ENCODE measurements around the gene DDI2.
"Not testable (repeated sequence)": the region's sequence is repeated elsewhere in the genome, so short reads cannot be mapped to it uniquely, and the experiment has no call there.

Gene DDI2

GRCh38 chr1:15684468-15685291 lies 67.4 kb downstream of the DDI2 start:
- Histone ChIP-seq H3K36me3 (ENCODE audit: control insufficient read depth, low read depth, low read length) (no peaks in the 10 kb centered on the region), H3K9me3 (ENCODE audit: control insufficient read depth, low read depth, low read length) (no peaks in the 10 kb centered on the region), H3K27ac (ENCODE audit: low read length) (no peak overlapping the region), H3K4me1 (ENCODE audit: control insufficient read depth, low read depth, low read length) (no peaks in the 10 kb centered on the region), H3K27me3 (ENCODE audit: control insufficient read depth, insufficient read depth, low read length) (no peaks in the 10 kb centered on the region), H3K4me3 (ENCODE audit: low read length) (peak overlapping the region; percentile 71), H3K9ac (ENCODE audit: low read length) (peak overlapping the region; percentile 49)

DNA sequence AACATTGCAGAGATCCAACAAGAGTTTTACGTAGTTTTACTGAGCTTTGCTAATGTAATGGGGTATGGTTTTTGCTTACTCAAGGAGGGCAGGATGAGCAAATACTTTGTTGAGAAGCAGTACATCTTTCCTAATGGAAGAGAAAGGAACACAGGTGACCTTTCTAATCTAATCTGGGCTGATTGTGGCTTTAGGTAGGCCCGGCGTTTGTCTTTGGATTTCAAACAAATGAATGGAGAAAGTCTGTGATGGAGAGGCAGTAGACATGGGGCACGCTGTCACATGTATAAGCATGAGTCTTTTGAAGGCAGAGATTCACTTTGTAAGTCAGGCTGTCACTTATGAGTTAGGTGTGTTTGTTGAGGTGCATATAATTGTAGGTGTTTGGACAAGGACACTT lies 68.6 kb downstream of the DDI2 start:
- H3K9ac ChIP-seq (ENCODE audit: low read length): no peak overlapping the region
- H3K36me3 ChIP-seq (ENCODE audit: control insufficient read depth, low read depth, low read length): no peaks in the 10 kb centered on the region
- H3K27ac ChIP-seq (ENCODE audit: low read length): no peak overlapping the region
- no peaks in the 10 kb centered on the region for H3K9me3 ChIP-seq (ENCODE audit: control insufficient read depth, low read depth, low read length)
- no peaks in the 10 kb centered on the region for H3K4me1 ChIP-seq (ENCODE audit: control insufficient read depth, low read depth, low read length)
- no peaks in the 10 kb centered on the region for H3K27me3 ChIP-seq (ENCODE audit: control insufficient read depth, insufficient read depth, low read length)
- no peak overlapping the region for H3K4me3 ChIP-seq (ENCODE audit: low read length)

DNA sequence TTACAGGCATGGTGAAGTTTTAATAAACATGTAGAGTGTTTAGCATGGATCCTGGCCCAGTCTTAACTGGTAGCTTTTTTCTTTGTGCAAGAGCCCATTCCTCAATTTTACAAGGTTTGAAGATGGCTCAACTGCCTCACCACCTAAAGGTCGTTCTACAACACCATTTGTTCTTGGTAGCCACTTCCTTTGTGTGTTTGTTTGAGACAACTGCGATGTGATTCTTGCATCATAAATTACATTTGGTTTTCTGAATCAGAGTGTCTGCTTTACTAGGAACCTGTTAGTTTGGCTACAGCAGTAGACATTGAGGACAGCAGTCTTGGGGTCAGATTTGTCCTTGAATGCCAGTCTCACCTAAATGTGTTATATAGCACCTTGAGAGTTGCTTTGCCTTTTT lies 70.2 kb downstream of the DDI2 start:
- H3K27ac ChIP-seq (ENCODE audit: low read length): no peak overlapping the region
- no peaks in the 10 kb centered on the region for H3K27me3 ChIP-seq (ENCODE audit: control insufficient read depth, insufficient read depth, low read length)
- no peak overlapping the region for H3K9ac ChIP-seq (ENCODE audit: low read length)
- no peaks in the 10 kb centered on the region for H3K4me1 ChIP-seq (ENCODE audit: control insufficient read depth, low read depth, low read length)
- H3K9me3 ChIP-seq (ENCODE audit: control insufficient read depth, low read depth, low read length): no peaks in the 10 kb centered on the region
- no peak overlapping the region for H3K4me3 ChIP-seq (ENCODE audit: low read length)
- no peaks in the 10 kb centered on the region for H3K36me3 ChIP-seq (ENCODE audit: control insufficient read depth, low read depth, low read length)

DNA sequence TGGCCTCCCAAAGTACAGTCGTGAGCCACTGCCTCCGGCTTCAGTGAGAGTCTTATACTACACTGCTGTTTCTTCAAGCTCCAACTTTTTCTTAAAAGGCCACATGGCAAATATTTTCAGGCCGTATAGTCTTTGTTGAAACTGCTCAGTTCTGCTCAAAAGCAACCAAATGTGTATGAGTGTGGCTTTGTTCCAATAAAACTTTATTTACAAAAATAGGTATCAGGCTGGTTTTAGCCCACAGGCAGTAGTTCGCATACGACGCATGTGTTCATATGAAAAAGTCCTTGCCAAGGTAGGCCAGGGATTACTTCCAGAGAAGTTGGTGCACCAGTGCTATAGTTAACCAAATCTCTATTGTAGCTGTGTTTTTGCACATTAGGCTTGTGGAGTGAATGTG lies 73.1 kb downstream of the DDI2 start:
- H3K9me3 ChIP-seq (ENCODE audit: control insufficient read depth, low read depth, low read length): no peaks in the 10 kb centered on the region
- H3K4me3 ChIP-seq (ENCODE audit: low read length): no peak overlapping the region
- no peaks in the 10 kb centered on the region for H3K4me1 ChIP-seq (ENCODE audit: control insufficient read depth, low read depth, low read length)
- H3K9ac ChIP-seq (ENCODE audit: low read length): no peak overlapping the region
- no peak overlapping the region for H3K27ac ChIP-seq (ENCODE audit: low read length)
- no peaks in the 10 kb centered on the region for H3K36me3 ChIP-seq (ENCODE audit: control insufficient read depth, low read depth, low read length)
- H3K27me3 ChIP-seq (ENCODE audit: control insufficient read depth, insufficient read depth, low read length): no peaks in the 10 kb centered on the region

DNA sequence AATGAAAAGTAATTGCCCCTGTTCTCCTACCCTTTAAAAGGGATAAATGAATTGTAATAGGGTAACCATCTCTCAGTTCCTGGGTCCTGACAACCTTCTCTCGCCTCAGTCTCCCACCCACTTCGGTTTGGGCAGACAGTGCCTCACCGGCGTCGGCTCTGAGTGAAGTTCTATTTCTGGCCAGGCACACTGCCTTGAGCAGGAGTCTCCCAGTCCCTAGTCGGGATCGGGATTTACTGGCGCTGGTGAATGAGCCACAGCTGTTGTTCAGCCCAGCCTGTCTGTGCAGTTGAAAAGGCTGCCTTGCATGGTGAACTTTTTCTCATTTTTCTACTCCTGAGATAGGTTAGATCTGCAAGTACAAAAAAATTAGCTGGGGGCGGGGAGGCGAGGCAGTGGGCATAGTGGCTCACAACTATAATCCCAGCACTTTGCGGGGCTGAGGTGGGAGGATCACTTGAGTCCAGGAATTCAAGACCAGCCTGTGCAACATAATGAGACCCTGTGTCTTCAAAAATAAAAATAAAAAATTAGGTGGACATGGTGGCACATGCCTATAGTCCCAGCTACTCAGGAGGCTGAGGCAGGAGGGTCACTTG lies 74.3 kb downstream of the DDI2 start:
- Histone ChIP-seq H3K36me3 (ENCODE audit: control insufficient read depth, low read depth, low read length) (no peaks in the 10 kb centered on the region), H3K9ac (ENCODE audit: low read length) (no peak overlapping the region), H3K9me3 (ENCODE audit: control insufficient read depth, low read depth, low read length) (no peaks in the 10 kb centered on the region), H3K27me3 (ENCODE audit: control insufficient read depth, insufficient read depth, low read length) (no peaks in the 10 kb centered on the region), H3K4me3 (ENCODE audit: low read length) (no peak overlapping the region), H3K27ac (ENCODE audit: low read length) (no peak overlapping the region), H3K4me1 (ENCODE audit: control insufficient read depth, low read depth, low read length) (no peaks in the 10 kb centered on the region)

- Histone ChIP-seq H3K4me3 (ENCODE audit: low read length) (no peak overlapping the region), H3K9ac (ENCODE audit: low read length) (no peak overlapping the region), H3K36me3 (ENCODE audit: control insufficient read depth, low read depth, low read length) (no peaks in the 10 kb centered on the region), H3K9me3 (ENCODE audit: control insufficient read depth, low read depth, low read length) (no peaks in the 10 kb centered on the region), H3K4me1 (ENCODE audit: control insufficient read depth, low read depth, low read length) (no peaks in the 10 kb centered on the region), H3K27ac (ENCODE audit: low read length) (no peak overlapping the region), H3K27me3 (ENCODE audit: control insufficient read depth, insufficient read depth, low read length) (no peaks in the 10 kb centered on the region)
These were observed 74.9 kb downstream of the DDI2 start for GRCh38 chr1:15692121-15692682.

- no peaks in the 10 kb centered on the region for H3K36me3 ChIP-seq (ENCODE audit: control insufficient read depth, low read depth, low read length)
- no peak overlapping the region for H3K27ac ChIP-seq (ENCODE audit: low read length)
- H3K9ac ChIP-seq (ENCODE audit: low read length): no peak overlapping the region
- H3K27me3 ChIP-seq (ENCODE audit: control insufficient read depth, insufficient read depth, low read length): no peaks in the 10 kb centered on the region
- no peaks in the 10 kb centered on the region for H3K4me1 ChIP-seq (ENCODE audit: control insufficient read depth, low read depth, low read length)
- H3K9me3 ChIP-seq (ENCODE audit: control insufficient read depth, low read depth, low read length): no peaks in the 10 kb centered on the region
- no peak overlapping the region for H3K4me3 ChIP-seq (ENCODE audit: low read length)
These were observed 76.1 kb downstream of the DDI2 start for GRCh38 chr1:15693371-15693770.

GRCh38 chr1:15696956-15697521 lies 79.8 kb downstream of the DDI2 start:
- H3K27me3 ChIP-seq (ENCODE audit: control insufficient read depth, insufficient read depth, low read length): no peaks in the 10 kb centered on the region
- H3K4me3 ChIP-seq (ENCODE audit: low read length): no peak overlapping the region
- H3K4me1 ChIP-seq (ENCODE audit: control insufficient read depth, low read depth, low read length): no peaks in the 10 kb centered on the region
- no peaks in the 10 kb centered on the region for H3K36me3 ChIP-seq (ENCODE audit: control insufficient read depth, low read depth, low read length)
- no peak overlapping the region for H3K27ac ChIP-seq (ENCODE audit: low read length)
- no peak overlapping the region for H3K9ac ChIP-seq (ENCODE audit: low read length)
- no peaks in the 10 kb centered on the region for H3K9me3 ChIP-seq (ENCODE audit: control insufficient read depth, low read depth, low read length)

- Histone ChIP-seq H3K4me1 (ENCODE audit: control insufficient read depth, low read depth, low read length) (no peaks in the 10 kb centered on the region), H3K27ac (ENCODE audit: low read length) (no peak overlapping the region), H3K9ac (ENCODE audit: low read length) (no peak overlapping the region), H3K27me3 (ENCODE audit: control insufficient read depth, insufficient read depth, low read length) (no peaks in the 10 kb centered on the region), H3K9me3 (ENCODE audit: control insufficient read depth, low read depth, low read length) (no peaks in the 10 kb centered on the region), H3K4me3 (ENCODE audit: low read length) (no peak overlapping the region), H3K36me3 (ENCODE audit: control insufficient read depth, low read depth, low read length) (no peaks in the 10 kb centered on the region)
These were observed 80.9 kb downstream of the DDI2 start for GRCh38 chr1:15698201-15698600.

- H3K4me1 ChIP-seq (ENCODE audit: control insufficient read depth, low read depth, low read length); H3K4me3 ChIP-seq (ENCODE audit: low read length); H3K27me3 ChIP-seq (ENCODE audit: control insufficient read depth, insufficient read depth, low read length); H3K27ac ChIP-seq (ENCODE audit: low read length); H3K9ac ChIP-seq (ENCODE audit: low read length); H3K36me3 ChIP-seq (ENCODE audit: control insufficient read depth, low read depth, low read length); H3K9me3 ChIP-seq (ENCODE audit: control insufficient read depth, low read depth, low read length): not testable (repeated sequence)
These were observed 82.1 kb downstream of the DDI2 start for GRCh38 chr1:15699321-15699720.

DNA sequence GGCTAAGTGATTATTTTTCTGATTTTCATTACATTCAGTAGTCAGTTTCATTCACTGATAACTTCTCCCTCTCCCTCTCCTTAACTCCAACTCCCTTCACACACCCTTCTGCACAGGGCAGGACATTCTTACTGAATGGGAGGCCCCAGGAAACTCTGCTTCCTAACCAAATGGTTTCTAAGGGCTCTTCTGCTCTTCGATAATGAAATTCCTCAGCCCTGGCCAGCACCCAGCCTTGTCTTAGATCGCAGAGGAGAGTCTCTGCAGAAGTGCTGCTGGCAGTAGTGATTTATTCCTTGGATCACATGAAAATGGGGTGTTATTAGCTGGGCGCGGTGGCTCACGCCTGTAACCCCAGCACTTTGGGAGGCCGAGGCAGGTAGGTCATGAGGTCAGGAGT lies 83.2 kb downstream of the DDI2 start:
- Histone ChIP-seq H3K27me3 (ENCODE audit: control insufficient read depth, insufficient read depth, low read length) (no peaks in the 10 kb centered on the region), H3K9ac (ENCODE audit: low read length) (no peak overlapping the region), H3K9me3 (ENCODE audit: control insufficient read depth, low read depth, low read length) (no peaks in the 10 kb centered on the region), H3K4me1 (ENCODE audit: control insufficient read depth, low read depth, low read length) (no peaks in the 10 kb centered on the region), H3K4me3 (ENCODE audit: low read length) (no peak overlapping the region), H3K27ac (ENCODE audit: low read length) (no peak overlapping the region), H3K36me3 (ENCODE audit: control insufficient read depth, low read depth, low read length) (no peaks in the 10 kb centered on the region)

Data from iPS-18a (cell line).